B cell (primary cell): Measurements from ENCODE around the gene MTCL1. TPM values are rescaled to one million over a fixed set of nuclear protein-coding genes. Genes with fewer than 3 reads are reported as not detected.
A peak's percentile ranks its signal among the peaks of the same experiment; 100 is the strongest.

Source experiments
- ATAC-seq: fragments of 200-7000 bp; cut with Tn5 transposase; one replicate; pipeline ENCODE4 v1.10.0; 2021; ENCODE audit warnings: low read depth, mild to moderate bottlenecking, moderate number of reproducible peaks, moderate library complexity
- CTCF ChIA-PET: fragments of 350-600 bp; sonication (Branson Sonifier 250); formaldehyde crosslinking; loops from one replicate; lab custom pipeline; 2021; ENCODE audit warnings: antibody characterized with exemption, inconsistent platforms; lab: Charles Lee
- POLR2A ChIA-PET: fragments of 350-600 bp; sonication (Branson Sonifier 250); formaldehyde crosslinking; loops from one replicate; lab custom pipeline; 2021; ENCODE audit warnings: antibody characterized with exemption; lab: Charles Lee
- DNase-seq: peaks from one replicate; pipeline ENCODE4 v3.0.0; 2013
- H2AFZ ChIP-seq: 2 replicates; pipeline ENCODE4 v1.6.1; 2012; ENCODE audit warnings: mild to moderate bottlenecking, low read depth, low read length; ENCODE audit not compliant: insufficient read depth, poor library complexity, severe bottlenecking
- H3K27ac ChIP-seq, 2 donors: 1 replicate in 1 of 2; 2 replicates in 1 of 2; pipeline ENCODE4 v1.5.1; 2012 to 2013; ENCODE audit warnings: low read length in 2 of 2, mild to moderate bottlenecking in 2 of 2, moderate library complexity in 1 of 2
- H3K27me3 ChIP-seq, 4 experiments: fragments of 200-600 bp in 1 of 4; sonication (generic) in 1 of 4; replicated peaks in 1 of 4; 1 replicate in 2 of 4; 2 replicates in 2 of 4; pipeline versions ENCODE4 v1.6.1 to v1.7.0; 2013 to 2016; ENCODE audit warnings: low read length in 3 of 4, mild to moderate bottlenecking in 2 of 4, mixed read lengths in 1 of 4, moderate library complexity in 1 of 4; ENCODE audit not compliant: insufficient read depth in 4 of 4, control insufficient read depth in 3 of 4; ENCODE audit errors: control extremely low read depth in 1 of 4
- H3K36me3 ChIP-seq, 2 experiments: replicated peaks in 1 of 2; 1 replicate in 1 of 2; 2 replicates in 1 of 2; pipeline versions ENCODE4 v1.6.1 to v1.7.1; 2013; ENCODE audit warnings: low read length in 1 of 2; ENCODE audit not compliant: insufficient read depth in 2 of 2, control insufficient read depth in 1 of 2; ENCODE audit errors: control extremely low read depth in 1 of 2, extremely low read depth in 1 of 2
- H3K4me1 ChIP-seq, 2 donors: fragments of 200-600 bp in 1 of 2; sonication (generic) in 1 of 2; 1 replicate in 1 of 2; 2 replicates in 1 of 2; pipeline versions ENCODE4 v1.5.1 to v1.6.1; 2013 to 2017; ENCODE audit warnings: low read length in 2 of 2; ENCODE audit not compliant: control insufficient read depth in 2 of 2, insufficient read depth in 2 of 2
- H3K4me2 ChIP-seq: replicated peaks from 2 replicates; pipeline ENCODE3; 2012; ENCODE audit warnings: mild to moderate bottlenecking, low read depth, low read length; ENCODE audit not compliant: poor library complexity, severe bottlenecking
- H3K4me3 ChIP-seq, 5 experiments: fragments of 200-600 bp in 1 of 5; sonication (generic) in 1 of 5; 1 replicate in 3 of 5; 2 replicates in 2 of 5; pipeline versions ENCODE4 v1.5.1 to v1.7.0; 2011 to 2016; ENCODE audit warnings: low read length in 4 of 5, mild to moderate bottlenecking in 4 of 5, low read depth in 2 of 5, control low read depth in 1 of 5, moderate library complexity in 1 of 5; ENCODE audit not compliant: insufficient read depth in 1 of 5; ENCODE audit errors: control extremely low read depth in 1 of 5, extremely low read depth in 1 of 5
- H3K79me2 ChIP-seq: fragments of 200-600 bp; sonication (generic); one replicate; pipeline ENCODE4 v1.6.0; 2016; ENCODE audit warnings: low read length; ENCODE audit not compliant: control insufficient read depth, insufficient read depth
- H3K9ac ChIP-seq: fragments of 200-600 bp; sonication (generic); 2 replicates; pipeline ENCODE4 v1.6.1; 2017; ENCODE audit warnings: mild to moderate bottlenecking, low read length, moderate library complexity
- H3K9me3 ChIP-seq, 3 donors: one replicate each; pipeline versions ENCODE4 v1.6.1 to v1.7.1; 2013; ENCODE audit warnings: low read length in 2 of 3; ENCODE audit not compliant: control insufficient read depth in 2 of 3, insufficient read depth in 1 of 3; ENCODE audit errors: control extremely low read depth in 1 of 3
- H4K20me1 ChIP-seq: 2 replicates; pipeline ENCODE4 v1.6.0; 2012; ENCODE audit warnings: mild to moderate bottlenecking, low read length; ENCODE audit not compliant: insufficient read depth, control insufficient read depth, poor library complexity, severe bottlenecking
- H3K27ac Mint-ChIP-seq: one replicate; pipeline ENCODE4 v1.8.0; 2021; ENCODE audit warnings: mixed read lengths
- H3K27me3 Mint-ChIP-seq: one replicate; pipeline ENCODE4 v1.8.0; 2021; ENCODE audit warnings: mixed read lengths
- H3K4me1 Mint-ChIP-seq: one replicate; pipeline ENCODE4 v1.8.0; 2021; ENCODE audit warnings: mixed read lengths
- H3K4me3 Mint-ChIP-seq: one replicate; pipeline ENCODE4 v1.8.0; 2021; ENCODE audit warnings: mixed read lengths
- H3K9me3 Mint-ChIP-seq: one replicate; pipeline ENCODE4 v1.8.0; 2022; ENCODE audit warnings: mixed read lengths; ENCODE audit not compliant: insufficient read depth
- EZH2 ChIP-seq: IDR thresholded peaks from 2 replicates; pipeline ENCODE4 v1.6.1; 2012; ENCODE audit warnings: borderline replicate concordance, low read depth, mild to moderate bottlenecking, moderate library complexity, low read length; ENCODE audit not compliant: insufficient read depth, poor library complexity, severe bottlenecking
- WGBS: methylation state at CpG from one replicate; pipeline ENCODE4 v1.1.5; 2013; ENCODE audit warnings: missing lambda C conversion rate; ENCODE audit not compliant: insufficient coverage; 5-methylcytosine and 5-hydroxymethylcytosine counted together
- intact Hi-C: fragments of 100-400 bp; cut with micrococcal nuclease; formaldehyde crosslinking; loops from one replicate; pipeline ENCODE4 v1.10.0; 2022
- polyA plus RNA-seq: library from polyadenylated mRNA; depleted of rRNA; stranded (reverse); fragments of >200 nt; gene quantifications from 2 replicates; pipeline ENCODE4 v1.2.3, GENCODE V29; 2012
- total RNA-seq, 2 donors: library from RNA; stranded (reverse); fragments of 120-200 nt in 1 of 2; gene quantifications; 1 replicate in 1 of 2; 2 replicates in 1 of 2; pipeline versions ENCODE4 v1.2.3 to v1.2.4, GENCODE V29; 2013 to 2022
- TF ChIP-seq, protein P1 (sequence below): fragments of 200-600 bp; IDR thresholded peaks from one replicate; pipeline ENCODE4 v1.8.0; 2022; ENCODE audit warnings: antibody characterized with exemption, mild to moderate bottlenecking

MTCL1 gene
- total and polyA plus RNA-seq, 2 donors (not counting 1 experiment from before 2014, with no cell fraction given), result 2.7 to 5.8 TPM

DNA sequence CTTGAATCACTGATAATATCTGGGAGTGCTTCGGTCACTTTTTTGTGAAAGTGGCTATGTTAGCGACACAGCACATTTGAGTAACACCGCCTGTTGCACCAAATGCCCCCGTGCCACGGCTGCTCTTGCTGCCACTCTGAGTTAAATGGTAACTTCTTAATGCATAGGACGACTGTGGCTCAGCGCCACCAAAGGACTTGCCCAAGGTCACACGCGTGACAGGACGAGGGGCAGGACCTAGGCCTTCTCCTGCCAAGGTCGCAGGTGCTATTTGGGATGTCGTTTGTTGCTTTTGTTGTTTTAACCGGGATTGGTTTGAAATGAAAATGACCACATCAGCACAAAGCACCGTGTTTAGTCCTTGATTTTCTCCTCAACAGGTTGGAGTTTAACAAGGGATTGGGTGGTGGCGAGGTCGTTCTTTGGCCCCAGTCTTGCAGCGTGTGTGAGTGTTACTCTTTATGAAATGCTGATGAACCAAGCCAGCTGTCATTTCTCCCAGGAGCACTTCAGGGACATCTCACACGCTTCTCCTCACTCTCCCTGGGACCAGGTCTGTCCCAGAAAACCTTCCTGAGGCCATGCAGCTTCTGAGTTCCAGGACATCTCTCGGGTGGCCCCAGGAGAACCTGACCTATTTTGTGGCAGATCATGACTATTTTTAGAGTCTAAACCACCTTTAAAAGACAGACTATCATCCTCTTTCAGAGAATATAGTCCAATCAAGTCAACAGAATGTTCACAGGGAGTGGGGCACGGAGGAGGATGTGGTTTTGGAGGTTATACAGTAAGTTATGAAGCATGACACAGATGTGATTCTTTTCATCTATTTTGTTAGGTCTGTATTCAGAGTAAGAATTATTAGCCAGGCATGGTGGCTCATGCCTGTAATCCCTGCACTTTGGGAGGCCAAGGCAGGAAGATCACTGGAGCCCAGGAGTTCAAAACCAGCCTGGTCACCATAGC lies 49.9 kb downstream of the MTCL1 start:
- DNase-seq, result peak; percentile 62
- no peaks in the 10 kb centered on the region for H3K27me3 Mint-ChIP-seq
- no peaks in the 10 kb centered on the region for H4K20me1 ChIP-seq
- ChIA-PET POLR2A (interaction anchor here (0.6 kb wide), 1 partner anchor 48 kb away, joined by 3 read pairs; no protein-coding TSS in a partner anchor), CTCF (no interaction called here)
- TF ChIP-seq, protein P1, sequence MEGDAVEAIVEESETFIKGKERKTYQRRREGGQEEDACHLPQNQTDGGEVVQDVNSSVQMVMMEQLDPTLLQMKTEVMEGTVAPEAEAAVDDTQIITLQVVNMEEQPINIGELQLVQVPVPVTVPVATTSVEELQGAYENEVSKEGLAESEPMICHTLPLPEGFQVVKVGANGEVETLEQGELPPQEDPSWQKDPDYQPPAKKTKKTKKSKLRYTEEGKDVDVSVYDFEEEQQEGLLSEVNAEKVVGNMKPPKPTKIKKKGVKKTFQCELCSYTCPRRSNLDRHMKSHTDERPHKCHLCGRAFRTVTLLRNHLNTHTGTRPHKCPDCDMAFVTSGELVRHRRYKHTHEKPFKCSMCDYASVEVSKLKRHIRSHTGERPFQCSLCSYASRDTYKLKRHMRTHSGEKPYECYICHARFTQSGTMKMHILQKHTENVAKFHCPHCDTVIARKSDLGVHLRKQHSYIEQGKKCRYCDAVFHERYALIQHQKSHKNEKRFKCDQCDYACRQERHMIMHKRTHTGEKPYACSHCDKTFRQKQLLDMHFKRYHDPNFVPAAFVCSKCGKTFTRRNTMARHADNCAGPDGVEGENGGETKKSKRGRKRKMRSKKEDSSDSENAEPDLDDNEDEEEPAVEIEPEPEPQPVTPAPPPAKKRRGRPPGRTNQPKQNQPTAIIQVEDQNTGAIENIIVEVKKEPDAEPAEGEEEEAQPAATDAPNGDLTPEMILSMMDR, result no peak
- no peak overlapping the region for H3K27ac ChIP-seq
- H3K9ac ChIP-seq, result peak overlapping the region; percentile 31
- WGBS, result 76% methylated on average over 15 of the region's 20 CpGs
- peak overlapping the region in 3 of 5 experiments; percentile 3 to 43 (median 4) for H3K4me3 ChIP-seq
- peak; percentile 82 for ATAC-seq
- intact Hi-C loops, result no loop called here
- H2AFZ ChIP-seq, result no peak overlapping the region
- H3K9me3 ChIP-seq, result no peaks in the 10 kb centered on the region
- peak overlapping the region; percentile 75 for H3K4me3 Mint-ChIP-seq
- H3K27ac Mint-ChIP-seq, result peak overlapping the region; percentile 51
- no peaks in the 10 kb centered on the region for H3K79me2 ChIP-seq
- H3K27me3 ChIP-seq, result no peaks in the 10 kb centered on the region
- no peaks in the 10 kb centered on the region for H3K9me3 Mint-ChIP-seq
- H3K4me2 ChIP-seq, result peak overlapping the region; percentile 60
- peaks cover 39% of the 10 kb centered on the region for H3K4me1 Mint-ChIP-seq
- H3K4me1 ChIP-seq, result peaks cover 33 to 37% of the 10 kb centered on the region in 2 donors
- no peaks in the 10 kb centered on the region for H3K36me3 ChIP-seq

DNA sequence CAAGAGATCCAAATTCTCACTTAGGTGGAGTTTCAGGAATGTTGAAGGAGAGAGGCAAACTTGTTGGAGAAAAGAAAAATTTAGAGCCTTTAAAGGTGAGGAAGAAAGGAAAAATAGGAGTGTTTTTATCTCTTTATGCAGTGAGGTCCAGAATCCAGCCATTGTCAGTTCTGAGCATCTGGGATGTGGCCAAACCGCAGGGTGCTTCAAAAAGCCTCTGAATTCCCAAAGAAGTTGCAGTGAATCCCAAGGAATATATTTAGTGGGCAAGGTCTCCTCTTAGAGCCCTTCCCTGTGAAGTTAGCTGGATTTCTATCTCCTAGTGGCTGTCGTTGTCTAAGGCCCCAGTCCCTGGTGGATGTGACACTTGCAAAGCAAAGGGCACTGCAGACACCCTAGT lies 51.2 kb downstream of the MTCL1 start:
- peaks cover 39% of the 10 kb centered on the region for H3K4me1 Mint-ChIP-seq
- no peaks in the 10 kb centered on the region for H3K79me2 ChIP-seq
- no peaks in the 10 kb centered on the region for H4K20me1 ChIP-seq
- ChIA-PET POLR2A (no interaction called here), CTCF (no interaction called here)
- no peaks in the 10 kb centered on the region for H3K27me3 Mint-ChIP-seq
- no peak overlapping the region for H3K27ac ChIP-seq
- H3K9me3 Mint-ChIP-seq, result peaks cover 2% of the 10 kb centered on the region
- H3K9me3 ChIP-seq, result peaks cover 0 to 4% (median 0%) of the 10 kb centered on the region in 3 donors
- H2AFZ ChIP-seq, result no peak overlapping the region
- WGBS, result 91% methylated on average over 1 of the region's 2 CpGs
- no peaks in the 10 kb centered on the region for H3K36me3 ChIP-seq
- peaks cover 33 to 37% of the 10 kb centered on the region in 2 donors for H3K4me1 ChIP-seq
- no peak for ATAC-seq
- H3K9ac ChIP-seq, result no peak overlapping the region
- TF ChIP-seq, protein P1, result no peak
- no peak for TF ChIP-seq EZH2
- intact Hi-C loops, result no loop called here
- H3K27ac Mint-ChIP-seq, result no peak overlapping the region
- H3K4me3 ChIP-seq, result no peak overlapping the region
- peak overlapping the region; percentile 18 for H3K4me2 ChIP-seq
- H3K27me3 ChIP-seq, result no peaks in the 10 kb centered on the region
- no peak overlapping the region for H3K4me3 Mint-ChIP-seq
- no peak for DNase-seq
